K562 (cell line): ENCODE results near the gene GPER1. TPM values are rescaled to one million over a fixed set of nuclear protein-coding genes. Genes with fewer than 3 reads are reported as not detected.
A peak's percentile ranks its signal among the peaks of the same experiment; 100 is the strongest.

Source experiments
- HNRNPUL1 ChIP-seq: fragments of 200-400 bp; formaldehyde crosslinking; IDR thresholded peaks from 2 replicates; pipeline ENCODE4 v1.6.1; 2017; ENCODE audit warnings: low read length
- HSF4 ChIP-seq: fragments of 250-450 bp; sonication (Bioruptor Pico); IDR thresholded peaks from 2 replicates; pipeline ENCODE4 v2.1.2; 2022; ENCODE audit warnings: mild to moderate bottlenecking, moderate library complexity, borderline replicate concordance
- KDM2B ChIP-seq: fragments of 250-450 bp; sonication (Bioruptor Pico); IDR thresholded peaks from 2 replicates; pipeline ENCODE4 v1.8.0; 2021; ENCODE audit warnings: mild to moderate bottlenecking, moderate library complexity
- NUFIP1 ChIP-seq: fragments of 450-650 bp; IDR thresholded peaks from 2 replicates; pipeline ENCODE4 v1.6.1; 2018; ENCODE audit not compliant: partially characterized antibody
- PHF8 ChIP-seq: fragments of 200-600 bp; sonication (generic); IDR thresholded peaks from 2 replicates; pipeline ENCODE4 v1.6.1; 2012; ENCODE audit warnings: mixed run types, mild to moderate bottlenecking, inconsistent platforms, low read length, moderate library complexity, borderline replicate concordance
- SAP30 ChIP-seq: fragments of 200-600 bp; sonication (generic); IDR thresholded peaks from 2 replicates; pipeline ENCODE4 v1.6.1; 2012; ENCODE audit warnings: borderline replicate concordance, low read depth, mild to moderate bottlenecking, moderate library complexity, low read length, control low read depth, inconsistent platforms; ENCODE audit not compliant: insufficient read depth, poor library complexity, severe bottlenecking
- YY1 ChIP-seq, 3 experiments: IDR thresholded peaks; 2 replicates each; pipeline ENCODE4 v1.6.1; 2011; ENCODE audit warnings: low read length in 2 of 3, mild to moderate bottlenecking in 2 of 3, moderate library complexity in 2 of 3, borderline replicate concordance in 1 of 3, control low read depth in 1 of 3, low read depth in 1 of 3; ENCODE audit not compliant: insufficient read depth in 3 of 3, insufficient replicate concordance in 2 of 3, control insufficient read depth in 1 of 3, insufficient read length in 1 of 3; ENCODE audit errors: extremely low read depth in 1 of 3
- ZNF282 ChIP-seq: sonication (generic); formaldehyde crosslinking; IDR thresholded peaks from 2 replicates; pipeline ENCODE4 v1.8.1; 2023; ENCODE audit warnings: missing genetic modification reagents
- polyA plus RNA-seq, 8 experiments: library from polyadenylated mRNA; depleted of rRNA in 4 of 8; stranded (reverse) in 5 of 8; unstranded in 3 of 8; fragments of >200 nt; fragmentation: Nextera tagmentation in 2 of 8; fragmentation: Illumina TruSeq in 1 of 8; extraction: Ambion mirVana in 2 of 8; extraction: Trizol in 1 of 8; gene quantifications; 2 replicates each; pipeline versions ENCODE4 v1.2.1 to v1.2.3, GENCODE V29; 2011 to 2014; ENCODE audit warnings: inconsistent platforms in 1 of 8, missing spikeins in 1 of 8
- total RNA-seq, 7 experiments: library from RNA; depleted of rRNA in 6 of 7; stranded (reverse); fragments of >200 nt in 6 of 7; fragmentation: Illumina TruSeq in 2 of 7; extraction: Trizol in 2 of 7; gene quantifications; 2 replicates each; pipeline versions ENCODE4 v1.2.1 to v1.2.3, GENCODE V29; 2011 to 2021; ENCODE audit warnings: low replicate concordance in 1 of 7
- TF ChIP-seq, protein P1 (sequence below): fragments of 200-600 bp; sonication (generic); IDR thresholded peaks from one replicate; pipeline ENCODE4 v1.6.1; 2012; ENCODE audit warnings: mild to moderate bottlenecking, low read depth, low read length, inconsistent platforms
- TF ChIP-seq, protein P2 (sequence below): sonication (generic); formaldehyde crosslinking; IDR thresholded peaks from 2 replicates; pipeline ENCODE4 v1.8.0; 2022; ENCODE audit warnings: mild to moderate bottlenecking, missing genetic modification reagents

The GPER1 gene
- total and polyA plus RNA-seq, 9 of the 15 experiments (the other 6 are each of a cell fraction or from before 2014, with no cell fraction given): 0.04 to 0.09 (median 0.08) TPM; not detected in 6

DNA sequence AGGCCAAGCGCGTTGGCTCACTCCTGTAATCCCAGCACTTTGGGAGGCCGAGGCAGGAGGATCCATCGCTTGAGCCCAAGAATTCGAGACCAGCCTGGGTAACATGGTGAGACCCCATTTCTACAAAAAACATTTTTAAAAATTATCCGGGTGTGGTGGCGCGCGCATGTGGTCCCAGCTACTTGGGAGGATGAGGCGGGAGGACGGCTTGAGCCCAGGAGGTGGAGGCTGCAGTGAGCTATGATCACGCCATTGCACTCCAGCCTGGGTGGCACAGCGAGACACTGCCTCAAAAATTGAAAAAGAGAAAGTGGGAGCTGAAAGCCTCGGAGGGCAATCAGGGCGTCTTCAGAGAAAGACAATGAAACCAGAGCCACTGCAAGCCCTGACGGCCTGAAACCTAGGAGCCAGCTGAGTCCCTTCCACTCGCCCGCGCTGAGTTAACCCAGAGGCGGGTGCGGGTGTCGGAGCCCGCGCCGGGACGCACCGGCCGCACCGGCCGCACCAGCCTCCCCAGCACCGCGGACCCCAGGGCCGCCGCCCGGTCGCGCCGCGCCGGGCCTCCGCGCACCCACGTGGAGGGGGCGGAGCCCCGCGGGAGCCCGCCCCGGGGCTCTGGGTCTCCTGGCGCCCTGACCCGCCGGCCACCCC is 49.7 kb downstream of the GPER1 start (continued):
- TF ChIP-seq, protein P1, sequence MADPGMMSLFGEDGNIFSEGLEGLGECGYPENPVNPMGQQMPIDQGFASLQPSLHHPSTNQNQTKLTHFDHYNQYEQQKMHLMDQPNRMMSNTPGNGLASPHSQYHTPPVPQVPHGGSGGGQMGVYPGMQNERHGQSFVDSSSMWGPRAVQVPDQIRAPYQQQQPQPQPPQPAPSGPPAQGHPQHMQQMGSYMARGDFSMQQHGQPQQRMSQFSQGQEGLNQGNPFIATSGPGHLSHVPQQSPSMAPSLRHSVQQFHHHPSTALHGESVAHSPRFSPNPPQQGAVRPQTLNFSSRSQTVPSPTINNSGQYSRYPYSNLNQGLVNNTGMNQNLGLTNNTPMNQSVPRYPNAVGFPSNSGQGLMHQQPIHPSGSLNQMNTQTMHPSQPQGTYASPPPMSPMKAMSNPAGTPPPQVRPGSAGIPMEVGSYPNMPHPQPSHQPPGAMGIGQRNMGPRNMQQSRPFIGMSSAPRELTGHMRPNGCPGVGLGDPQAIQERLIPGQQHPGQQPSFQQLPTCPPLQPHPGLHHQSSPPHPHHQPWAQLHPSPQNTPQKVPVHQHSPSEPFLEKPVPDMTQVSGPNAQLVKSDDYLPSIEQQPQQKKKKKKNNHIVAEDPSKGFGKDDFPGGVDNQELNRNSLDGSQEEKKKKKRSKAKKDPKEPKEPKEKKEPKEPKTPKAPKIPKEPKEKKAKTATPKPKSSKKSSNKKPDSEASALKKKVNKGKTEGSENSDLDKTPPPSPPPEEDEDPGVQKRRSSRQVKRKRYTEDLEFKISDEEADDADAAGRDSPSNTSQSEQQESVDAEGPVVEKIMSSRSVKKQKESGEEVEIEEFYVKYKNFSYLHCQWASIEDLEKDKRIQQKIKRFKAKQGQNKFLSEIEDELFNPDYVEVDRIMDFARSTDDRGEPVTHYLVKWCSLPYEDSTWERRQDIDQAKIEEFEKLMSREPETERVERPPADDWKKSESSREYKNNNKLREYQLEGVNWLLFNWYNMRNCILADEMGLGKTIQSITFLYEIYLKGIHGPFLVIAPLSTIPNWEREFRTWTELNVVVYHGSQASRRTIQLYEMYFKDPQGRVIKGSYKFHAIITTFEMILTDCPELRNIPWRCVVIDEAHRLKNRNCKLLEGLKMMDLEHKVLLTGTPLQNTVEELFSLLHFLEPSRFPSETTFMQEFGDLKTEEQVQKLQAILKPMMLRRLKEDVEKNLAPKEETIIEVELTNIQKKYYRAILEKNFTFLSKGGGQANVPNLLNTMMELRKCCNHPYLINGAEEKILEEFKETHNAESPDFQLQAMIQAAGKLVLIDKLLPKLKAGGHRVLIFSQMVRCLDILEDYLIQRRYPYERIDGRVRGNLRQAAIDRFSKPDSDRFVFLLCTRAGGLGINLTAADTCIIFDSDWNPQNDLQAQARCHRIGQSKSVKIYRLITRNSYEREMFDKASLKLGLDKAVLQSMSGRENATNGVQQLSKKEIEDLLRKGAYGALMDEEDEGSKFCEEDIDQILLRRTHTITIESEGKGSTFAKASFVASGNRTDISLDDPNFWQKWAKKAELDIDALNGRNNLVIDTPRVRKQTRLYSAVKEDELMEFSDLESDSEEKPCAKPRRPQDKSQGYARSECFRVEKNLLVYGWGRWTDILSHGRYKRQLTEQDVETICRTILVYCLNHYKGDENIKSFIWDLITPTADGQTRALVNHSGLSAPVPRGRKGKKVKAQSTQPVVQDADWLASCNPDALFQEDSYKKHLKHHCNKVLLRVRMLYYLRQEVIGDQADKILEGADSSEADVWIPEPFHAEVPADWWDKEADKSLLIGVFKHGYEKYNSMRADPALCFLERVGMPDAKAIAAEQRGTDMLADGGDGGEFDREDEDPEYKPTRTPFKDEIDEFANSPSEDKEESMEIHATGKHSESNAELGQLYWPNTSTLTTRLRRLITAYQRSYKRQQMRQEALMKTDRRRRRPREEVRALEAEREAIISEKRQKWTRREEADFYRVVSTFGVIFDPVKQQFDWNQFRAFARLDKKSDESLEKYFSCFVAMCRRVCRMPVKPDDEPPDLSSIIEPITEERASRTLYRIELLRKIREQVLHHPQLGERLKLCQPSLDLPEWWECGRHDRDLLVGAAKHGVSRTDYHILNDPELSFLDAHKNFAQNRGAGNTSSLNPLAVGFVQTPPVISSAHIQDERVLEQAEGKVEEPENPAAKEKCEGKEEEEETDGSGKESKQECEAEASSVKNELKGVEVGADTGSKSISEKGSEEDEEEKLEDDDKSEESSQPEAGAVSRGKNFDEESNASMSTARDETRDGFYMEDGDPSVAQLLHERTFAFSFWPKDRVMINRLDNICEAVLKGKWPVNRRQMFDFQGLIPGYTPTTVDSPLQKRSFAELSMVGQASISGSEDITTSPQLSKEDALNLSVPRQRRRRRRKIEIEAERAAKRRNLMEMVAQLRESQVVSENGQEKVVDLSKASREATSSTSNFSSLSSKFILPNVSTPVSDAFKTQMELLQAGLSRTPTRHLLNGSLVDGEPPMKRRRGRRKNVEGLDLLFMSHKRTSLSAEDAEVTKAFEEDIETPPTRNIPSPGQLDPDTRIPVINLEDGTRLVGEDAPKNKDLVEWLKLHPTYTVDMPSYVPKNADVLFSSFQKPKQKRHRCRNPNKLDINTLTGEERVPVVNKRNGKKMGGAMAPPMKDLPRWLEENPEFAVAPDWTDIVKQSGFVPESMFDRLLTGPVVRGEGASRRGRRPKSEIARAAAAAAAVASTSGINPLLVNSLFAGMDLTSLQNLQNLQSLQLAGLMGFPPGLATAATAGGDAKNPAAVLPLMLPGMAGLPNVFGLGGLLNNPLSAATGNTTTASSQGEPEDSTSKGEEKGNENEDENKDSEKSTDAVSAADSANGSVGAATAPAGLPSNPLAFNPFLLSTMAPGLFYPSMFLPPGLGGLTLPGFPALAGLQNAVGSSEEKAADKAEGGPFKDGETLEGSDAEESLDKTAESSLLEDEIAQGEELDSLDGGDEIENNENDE: no peak
- TF ChIP-seq KDM2B (CRISPR knock-in tag): no peak
- TF ChIP-seq SAP30: peak; percentile 85
- TF ChIP-seq HNRNPUL1: no peak
- TF ChIP-seq NUFIP1: no peak
- TF ChIP-seq, protein P2, sequence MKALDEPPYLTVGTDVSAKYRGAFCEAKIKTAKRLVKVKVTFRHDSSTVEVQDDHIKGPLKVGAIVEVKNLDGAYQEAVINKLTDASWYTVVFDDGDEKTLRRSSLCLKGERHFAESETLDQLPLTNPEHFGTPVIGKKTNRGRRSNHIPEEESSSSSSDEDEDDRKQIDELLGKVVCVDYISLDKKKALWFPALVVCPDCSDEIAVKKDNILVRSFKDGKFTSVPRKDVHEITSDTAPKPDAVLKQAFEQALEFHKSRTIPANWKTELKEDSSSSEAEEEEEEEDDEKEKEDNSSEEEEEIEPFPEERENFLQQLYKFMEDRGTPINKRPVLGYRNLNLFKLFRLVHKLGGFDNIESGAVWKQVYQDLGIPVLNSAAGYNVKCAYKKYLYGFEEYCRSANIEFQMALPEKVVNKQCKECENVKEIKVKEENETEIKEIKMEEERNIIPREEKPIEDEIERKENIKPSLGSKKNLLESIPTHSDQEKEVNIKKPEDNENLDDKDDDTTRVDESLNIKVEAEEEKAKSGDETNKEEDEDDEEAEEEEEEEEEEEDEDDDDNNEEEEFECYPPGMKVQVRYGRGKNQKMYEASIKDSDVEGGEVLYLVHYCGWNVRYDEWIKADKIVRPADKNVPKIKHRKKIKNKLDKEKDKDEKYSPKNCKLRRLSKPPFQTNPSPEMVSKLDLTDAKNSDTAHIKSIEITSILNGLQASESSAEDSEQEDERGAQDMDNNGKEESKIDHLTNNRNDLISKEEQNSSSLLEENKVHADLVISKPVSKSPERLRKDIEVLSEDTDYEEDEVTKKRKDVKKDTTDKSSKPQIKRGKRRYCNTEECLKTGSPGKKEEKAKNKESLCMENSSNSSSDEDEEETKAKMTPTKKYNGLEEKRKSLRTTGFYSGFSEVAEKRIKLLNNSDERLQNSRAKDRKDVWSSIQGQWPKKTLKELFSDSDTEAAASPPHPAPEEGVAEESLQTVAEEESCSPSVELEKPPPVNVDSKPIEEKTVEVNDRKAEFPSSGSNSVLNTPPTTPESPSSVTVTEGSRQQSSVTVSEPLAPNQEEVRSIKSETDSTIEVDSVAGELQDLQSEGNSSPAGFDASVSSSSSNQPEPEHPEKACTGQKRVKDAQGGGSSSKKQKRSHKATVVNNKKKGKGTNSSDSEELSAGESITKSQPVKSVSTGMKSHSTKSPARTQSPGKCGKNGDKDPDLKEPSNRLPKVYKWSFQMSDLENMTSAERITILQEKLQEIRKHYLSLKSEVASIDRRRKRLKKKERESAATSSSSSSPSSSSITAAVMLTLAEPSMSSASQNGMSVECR (CRISPR knock-in tag): no peak
- TF ChIP-seq PHF8: peak; percentile 64; the same call in 1 of the 2 replicates
- TF ChIP-seq ZNF282 (CRISPR knock-in tag): no peak
- no peak for TF ChIP-seq YY1 (IDR thresholded peaks at IDR 0.05; ENCODE audit: borderline replicate concordance in 1 of 3, control insufficient read depth in 1 of 3, extremely low read depth in 1 of 3, insufficient read depth in 3 of 3, insufficient read length in 1 of 3, insufficient replicate concordance in 2 of 3, low read depth in 1 of 3, low read length in 2 of 3)
- no peak for TF ChIP-seq HSF4 (CRISPR knock-in tag)
